IMR-90 (cell line): ENCODE results near the gene THRA. TPM values are rescaled to one million over a fixed set of nuclear protein-coding genes. Genes with fewer than 3 reads are reported as not detected.

ENCODE experiments used
- ATAC-seq: fragments of 200-7000 bp; cut with Tn5 transposase; 2 replicates; pipeline ENCODE4 v1.9.1; 2020; ENCODE audit warnings: low read depth, mild to moderate bottlenecking, moderate library complexity
- BruUV-seq: library from RNA; stranded (reverse); fragments of 400-500 nt; replicated peaks from 2 replicates; lab custom pipeline; 2021; lab: Mats Ljungman, UMichigan
- CTCF ChIA-PET: fragments of 300-600 bp; formaldehyde crosslinking; extraction: SDS; loops from one replicate; lab custom pipeline; 2021; ENCODE audit warnings: antibody characterized with exemption; lab: Yijun Ruan, JAX
- POLR2A ChIA-PET: fragments of 300-600 bp; sonication (Branson Sonifier 250); formaldehyde crosslinking; loops from one replicate; lab custom pipeline; 2022; ENCODE audit warnings: antibody characterized with exemption; ENCODE audit not compliant: unreplicated experiment; lab: Charles Lee
- DNase-seq: peaks from one replicate; pipeline ENCODE4 v3.0.0; 2013
- H2AFZ ChIP-seq: replicated peaks from 2 replicates; pipeline ENCODE3; 2013; ENCODE audit warnings: low read length, mild to moderate bottlenecking; ENCODE audit not compliant: poor library complexity
- H2AK5ac ChIP-seq: 2 replicates; pipeline ENCODE4 v1.6.1; 2013; ENCODE audit warnings: low read depth, low read length, inconsistent platforms
- H2AK9ac ChIP-seq: replicated peaks from 2 replicates; pipeline ENCODE3; 2013; ENCODE audit warnings: mild to moderate bottlenecking, low read depth, low read length, moderate library complexity; ENCODE audit not compliant: poor library complexity
- H2BK120ac ChIP-seq: 2 replicates; pipeline ENCODE4 v1.6.1; 2013; ENCODE audit warnings: low read depth, low read length, inconsistent platforms
- H2BK15ac ChIP-seq: 3 replicates; pipeline ENCODE4 v1.6.1; 2013; ENCODE audit warnings: low read depth, low read length, inconsistent platforms
- H2BK20ac ChIP-seq: 2 replicates; pipeline ENCODE4 v1.6.1; 2013; ENCODE audit warnings: low read depth, mild to moderate bottlenecking, inconsistent platforms, low read length, moderate library complexity
- H2BK5ac ChIP-seq: 2 replicates; pipeline ENCODE4 v1.6.1; 2013; ENCODE audit warnings: mild to moderate bottlenecking, low read depth, low read length, inconsistent platforms; ENCODE audit not compliant: poor library complexity, severe bottlenecking
- H3K14ac ChIP-seq: replicated peaks from 2 replicates; pipeline ENCODE4 v1.6.1; 2013; ENCODE audit warnings: low read depth, low read length, inconsistent platforms
- H3K18ac ChIP-seq: 2 replicates; pipeline ENCODE4 v1.6.1; 2013; ENCODE audit warnings: low read depth, low read length, control low read depth
- H3K23ac ChIP-seq: 2 replicates; pipeline ENCODE4 v1.6.1; 2013; ENCODE audit warnings: low read depth, low read length, inconsistent platforms
- H3K27ac ChIP-seq: 2 replicates; pipeline ENCODE4 v1.5.1; 2013; ENCODE audit warnings: mild to moderate bottlenecking, control low read depth, low read length; ENCODE audit not compliant: insufficient read depth
- H3K27me3 ChIP-seq: 2 replicates; pipeline ENCODE4 v1.6.1; 2013; ENCODE audit warnings: low read length; ENCODE audit not compliant: control insufficient read depth, insufficient read depth
- H3K36me3 ChIP-seq: 2 replicates; pipeline ENCODE4 v1.6.1; 2013; ENCODE audit warnings: low read length, mixed read lengths; ENCODE audit not compliant: control insufficient read depth, insufficient read depth
- H3K4ac ChIP-seq: 2 replicates; pipeline ENCODE4 v1.6.1; 2013; ENCODE audit warnings: low read depth, low read length, inconsistent platforms
- H3K4me1 ChIP-seq: 2 replicates; pipeline ENCODE4 v1.6.1; 2013; ENCODE audit warnings: low read length, mixed read lengths; ENCODE audit not compliant: control insufficient read depth, insufficient read depth
- H3K4me2 ChIP-seq: 2 replicates; pipeline ENCODE4 v1.6.1; 2013; ENCODE audit warnings: low read depth, mild to moderate bottlenecking, control low read depth, low read length, moderate library complexity
- H3K4me3 ChIP-seq: 2 replicates; pipeline ENCODE4 v1.5.1; 2013; ENCODE audit warnings: low read depth, mild to moderate bottlenecking, control low read depth, low read length, moderate library complexity; ENCODE audit not compliant: insufficient read depth
- H3K56ac ChIP-seq: 2 replicates; pipeline ENCODE4 v1.6.1; 2013; ENCODE audit warnings: low read length, inconsistent platforms; ENCODE audit not compliant: insufficient read depth; ENCODE audit errors: extremely low read depth
- H3K79me1 ChIP-seq, 2 experiments: 2 replicates each; pipeline ENCODE4 v1.6.1; 2013; ENCODE audit warnings: low read length in 2 of 2, inconsistent platforms in 1 of 2, low read depth in 1 of 2
- H3K9ac ChIP-seq: 2 replicates; pipeline ENCODE4 v1.6.1; 2013; ENCODE audit warnings: low read depth, low read length, control low read depth
- H3K9me1 ChIP-seq: 2 replicates; pipeline ENCODE4 v1.6.1; 2013; ENCODE audit warnings: low read length, inconsistent platforms; ENCODE audit not compliant: insufficient read depth
- H3K9me3 ChIP-seq: 2 replicates; pipeline ENCODE4 v1.6.1; 2013; ENCODE audit warnings: low read length; ENCODE audit not compliant: control insufficient read depth, insufficient read depth
- H4K20me1 ChIP-seq: 2 replicates; pipeline ENCODE4 v1.6.1; 2013; ENCODE audit warnings: low read length, inconsistent platforms; ENCODE audit not compliant: insufficient read depth
- H4K5ac ChIP-seq: 2 replicates; pipeline ENCODE4 v1.6.1; 2013; ENCODE audit warnings: mild to moderate bottlenecking, low read depth, low read length, control low read depth
- H4K8ac ChIP-seq, 2 experiments: 2 replicates each; pipeline ENCODE4 v1.6.1; 2013; ENCODE audit warnings: low read depth in 2 of 2, low read length in 2 of 2, control low read depth in 1 of 2, inconsistent platforms in 1 of 2
- H4K91ac ChIP-seq: 2 replicates; pipeline ENCODE4 v1.6.1; 2013; ENCODE audit warnings: low read depth, low read length, inconsistent platforms; ENCODE audit not compliant: insufficient read depth
- BHLHE40 ChIP-seq: fragments of 150-350 bp; IDR thresholded peaks from 2 replicates; pipeline ENCODE4 v1.6.1; 2016; ENCODE audit warnings: mild to moderate bottlenecking, low read depth, low read length
- CHD1 ChIP-seq: IDR thresholded peaks from 2 replicates; pipeline ENCODE4 v1.6.1; 2012; ENCODE audit warnings: low read depth, low read length, improper control_type of control experiment
- CTCF ChIP-seq: conservative IDR thresholded peaks from 2 replicates; pipeline ENCODE4 v1.5.1; 2012; ENCODE audit warnings: mild to moderate bottlenecking, low read depth, low read length, improper control_type of control experiment
- FOS ChIP-seq: fragments of 150-350 bp; IDR thresholded peaks from 2 replicates; pipeline ENCODE4 v1.6.1; 2016; ENCODE audit warnings: low read depth, low read length
- MAFK ChIP-seq: IDR thresholded peaks from 2 replicates; pipeline ENCODE4 v1.6.1; 2012; ENCODE audit warnings: low read depth, low read length, improper control_type of control experiment
- MAZ ChIP-seq: IDR thresholded peaks from 2 replicates; pipeline ENCODE4 v1.6.1; 2012; ENCODE audit warnings: low read depth, mild to moderate bottlenecking, low read length, improper control_type of control experiment, moderate library complexity, borderline replicate concordance
- MXI1 ChIP-seq: IDR thresholded peaks from 2 replicates; pipeline ENCODE4 v1.6.1; 2012; ENCODE audit warnings: low read depth, mild to moderate bottlenecking, low read length, moderate library complexity, borderline replicate concordance
- POLR2A ChIP-seq: IDR thresholded peaks from 2 replicates; pipeline ENCODE4 v1.6.1; 2012; ENCODE audit warnings: mild to moderate bottlenecking, low read depth, low read length
- RCOR1 ChIP-seq: IDR thresholded peaks from 2 replicates; pipeline ENCODE4 v1.6.1; 2012; ENCODE audit warnings: mild to moderate bottlenecking, low read length, improper control_type of control experiment; ENCODE audit not compliant: insufficient replicate concordance
- RFX5 ChIP-seq: IDR thresholded peaks from 2 replicates; pipeline ENCODE4 v1.8.0; 2012; ENCODE audit warnings: low read depth, mild to moderate bottlenecking, low read length, moderate library complexity
- SMC3 ChIP-seq: fragments of 150-350 bp; IDR thresholded peaks from 2 replicates; pipeline ENCODE4 v1.6.1; 2016; ENCODE audit warnings: low read depth, mild to moderate bottlenecking, antibody characterized with exemption, low read length, moderate library complexity
- WGBS, 2 experiments: methylation state at CpG; one replicate each; pipeline versions ENCODE4 v1.1.5 to v1.1.7; 2013; ENCODE audit warnings: missing lambda C conversion rate in 2 of 2; ENCODE audit not compliant: insufficient read length in 1 of 2; ENCODE audit errors: extremely low coverage in 2 of 2; 5-methylcytosine and 5-hydroxymethylcytosine counted together
- dilution Hi-C: fragments of 300-500 bp; cut with HindIII; formaldehyde crosslinking; loops from one replicate; pipeline ENCODE4 v1.14.3; 2018; ENCODE audit warnings: low sequenced_read_pairs; ENCODE audit not compliant: unreplicated experiment
- in situ Hi-C: fragments of 300-500 bp; cut with MboI; formaldehyde crosslinking; loops from 3 replicates; pipeline ENCODE4 v1.14.3; 2019; ENCODE audit warnings: low sequenced_read_pairs, inconsistent platforms, mixed read lengths
- intact Hi-C: fragments of 100-400 bp; cut with micrococcal nuclease; formaldehyde crosslinking; loops from 2 replicates; pipeline ENCODE4 v1.10.0; 2022
- polyA plus RNA-seq, 3 experiments: library from polyadenylated mRNA; depleted of rRNA; stranded (reverse); fragments of >200 nt; gene quantifications; 2 replicates each; pipeline ENCODE4 v1.2.3, GENCODE V29; 2012; ENCODE audit warnings: low replicate concordance in 1 of 3
- total RNA-seq: library from RNA; depleted of rRNA; stranded (reverse); fragments of >200 nt; gene quantifications from 2 replicates; pipeline ENCODE4 v1.2.3, GENCODE V29; 2012

The THRA gene
- total and polyA plus RNA-seq, 2 of the 4 experiments (the other 2 are of a cell fraction), result 22.0 to 23.4 TPM

GRCh38 chr17:40019140-40019991, 43.4 kb upstream of the THRA start (continued):
- TF ChIP-seq CTCF, result no peak

GRCh38 chr17:40020146-40020545, 42.6 kb upstream of the THRA start:
- Histone ChIP-seq H3K14ac (no peak overlapping the region), H3K9ac (no peak overlapping the region), H4K20me1 (no peaks in the 10 kb centered on the region), H4K91ac (peak overlapping the region; percentile 66; the same call in 1 of the 2 replicates), H2BK15ac (peak overlapping the region; percentile 81; the same call in 2 of the 3 replicates), H3K27ac (no peak overlapping the region; the same call in 1 of the 2 replicates), H3K27me3 (no peaks in the 10 kb centered on the region), H3K4me1 (peaks cover 36% of the 10 kb centered on the region), H2AK5ac (peak overlapping the region; percentile 87), H3K9me1 (peaks cover 2% of the 10 kb centered on the region; the same call in 1 of the 2 replicates), H4K5ac (no peak overlapping the region), H2BK120ac (peak overlapping the region; percentile 85), H3K23ac (no peak overlapping the region), H4K8ac (peak overlapping the region; percentile 19 to 31; a peak in 2 of 4 replicates), H2BK20ac (peak overlapping the region; percentile 77; the same call in 1 of the 2 replicates), H3K36me3 (peaks cover 21% of the 10 kb centered on the region; the same call in 1 of the 2 replicates), H3K18ac (no peak overlapping the region), H3K56ac (0 out of 2 replicates have a peak overlapping the region, but pooled peaks have one; percentile 9), H2AFZ (peak overlapping the region; percentile 24), H3K4me3 (no peak overlapping the region), H3K4me2 (no peak overlapping the region), H3K9me3 (no peaks in the 10 kb centered on the region), H3K4ac (peak overlapping the region; percentile 51), H2AK9ac (peak overlapping the region; percentile 60), H3K79me1 (0 out of 4 replicates have a peak, but pooled peaks cover 0 to 6% of the 10 kb centered on the region in 2 experiments), H2BK5ac (peak overlapping the region; percentile 19)
- intact Hi-C loops, result no loop called here
- in situ Hi-C loops, result loop anchor here (10.0 kb wide), 1 partner anchor 265 kb away; the partner anchor contains the start of gene CDC6
- DNase-seq (no peak), ATAC-seq (no peak)
- POLR2A ChIA-PET, result no interaction called here
- BruUV-seq, result no TSS peak
- dilution Hi-C loops, result no loop called here
- CTCF ChIA-PET, result no interaction called here
- 83% methylated on average over 10 of the region's 13 CpGs; no CpG with 5 or more reads in 1 of the 2 experiments for WGBS, 2 experiments
- TF ChIP-seq FOS, result no peak
- no peak for TF ChIP-seq MXI1
- TF ChIP-seq BHLHE40, result no peak
- no peak for TF ChIP-seq MAZ
- no peak for TF ChIP-seq RCOR1
- TF ChIP-seq RFX5, result no peak
- TF ChIP-seq MAFK, result no peak
- no peak for TF ChIP-seq CHD1
- TF ChIP-seq SMC3, result no peak
- no peak for TF ChIP-seq POLR2A
- no peak for TF ChIP-seq CTCF
